NCI-H128 (cell line): ENCODE data around the gene TACR1.
"Not testable (repeated sequence)": the region's sequence is repeated elsewhere in the genome, so short reads cannot be mapped to it uniquely, and the experiment has no call there.

ENCODE experiments used
- DNase-seq: peaks from one replicate; lab custom pipeline; 2025; ENCODE audit not compliant: unreplicated experiment; lab: John Stamatoyannopoulos, UW

TACR1 gene

DNA sequence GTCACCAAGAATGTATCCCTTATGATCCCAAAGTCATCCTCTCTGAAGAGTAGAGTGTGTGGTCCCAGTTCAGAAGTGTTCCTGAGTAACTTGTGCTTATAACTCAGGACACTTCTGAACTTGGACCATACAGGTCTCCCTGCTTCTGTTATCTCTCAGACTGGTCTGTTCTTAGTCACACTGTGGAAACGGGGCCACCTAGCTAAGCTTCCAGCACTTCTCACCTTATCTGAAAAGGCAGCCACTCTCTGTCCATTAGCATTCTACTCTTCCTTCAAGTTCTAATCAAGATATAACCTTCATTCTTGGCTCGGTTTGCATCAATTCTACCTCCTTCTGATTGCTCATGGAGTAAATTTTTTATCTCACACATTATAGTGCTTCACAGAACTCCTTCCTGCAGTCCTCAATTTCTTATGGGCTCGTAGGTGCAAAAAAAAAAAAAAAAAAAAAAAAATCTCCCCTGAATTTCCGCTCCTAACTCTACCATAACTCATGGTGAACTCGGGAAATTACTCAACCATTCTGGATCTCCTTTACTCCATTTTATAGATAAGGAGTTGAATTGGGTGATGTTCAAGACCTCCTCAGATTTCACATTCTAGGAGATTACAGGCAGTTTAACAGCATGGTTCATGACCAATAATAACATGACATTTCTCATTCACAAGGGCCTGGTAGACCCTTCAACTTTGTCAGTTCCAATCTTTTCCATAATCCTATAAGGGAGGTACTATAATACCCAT, 108.4 kb downstream of the TACR1 start:
- no peak for DNase-seq

DNA sequence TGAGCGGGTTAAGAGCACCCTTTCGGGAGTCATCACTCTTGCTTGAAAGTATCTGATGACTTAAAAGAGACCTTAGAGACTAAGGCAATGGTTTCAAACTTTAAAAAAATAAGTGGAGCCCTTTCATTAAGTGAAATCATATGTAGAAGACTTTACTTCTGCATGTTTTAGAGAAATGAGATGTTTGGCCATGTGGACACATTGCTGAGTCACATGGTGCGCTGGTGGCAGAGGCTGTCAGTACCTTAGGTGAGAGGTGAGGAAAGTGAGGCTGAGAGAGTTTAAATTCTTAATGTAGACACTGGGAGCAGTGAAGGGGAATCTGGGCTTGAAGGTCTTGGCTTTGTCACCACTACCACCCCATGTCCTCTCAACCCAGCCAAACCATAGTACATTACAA, 109.8 kb downstream of the TACR1 start:
- no peak for DNase-seq

DNA sequence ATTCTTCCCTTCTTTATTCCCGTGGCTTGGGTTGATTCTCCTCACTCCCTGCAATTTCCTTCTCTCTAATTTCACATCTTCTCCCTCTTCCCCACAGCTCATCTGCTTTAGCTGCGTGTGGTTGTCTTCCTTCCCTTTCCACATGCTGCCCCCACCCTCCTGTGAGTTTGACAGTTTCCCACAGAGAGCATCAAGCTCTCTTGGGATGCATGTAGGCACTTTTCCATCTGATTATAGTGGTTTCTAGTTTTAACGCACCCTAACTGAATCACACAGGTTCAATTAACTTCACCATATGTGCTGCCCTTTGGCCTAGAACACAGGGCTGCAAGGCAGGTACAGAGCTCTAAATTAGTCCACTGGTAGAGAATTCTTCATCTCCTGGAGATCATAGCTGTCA, 110.5 kb downstream of the TACR1 start:
- no peak for DNase-seq

DNA sequence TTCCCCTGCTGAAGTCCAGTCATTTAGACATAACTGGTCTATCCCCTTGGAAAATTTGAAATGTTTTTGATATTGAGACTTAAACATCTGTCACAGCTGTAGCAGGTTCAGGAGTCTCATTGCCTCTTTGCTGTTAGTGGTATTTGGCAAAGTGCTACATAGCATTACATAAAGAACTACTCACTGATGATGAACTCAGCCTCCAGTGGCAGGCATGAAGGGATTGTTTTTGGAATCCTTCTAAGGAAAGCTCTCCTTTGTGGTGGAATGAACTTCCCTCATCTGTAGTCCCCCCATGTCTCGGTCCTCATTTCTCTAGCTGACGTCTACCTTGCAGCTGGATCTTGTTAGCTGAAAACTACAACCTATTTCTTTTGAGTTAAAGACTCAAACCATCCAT, 111.6 kb downstream of the TACR1 start:
- DNase-seq = no peak

DNA sequence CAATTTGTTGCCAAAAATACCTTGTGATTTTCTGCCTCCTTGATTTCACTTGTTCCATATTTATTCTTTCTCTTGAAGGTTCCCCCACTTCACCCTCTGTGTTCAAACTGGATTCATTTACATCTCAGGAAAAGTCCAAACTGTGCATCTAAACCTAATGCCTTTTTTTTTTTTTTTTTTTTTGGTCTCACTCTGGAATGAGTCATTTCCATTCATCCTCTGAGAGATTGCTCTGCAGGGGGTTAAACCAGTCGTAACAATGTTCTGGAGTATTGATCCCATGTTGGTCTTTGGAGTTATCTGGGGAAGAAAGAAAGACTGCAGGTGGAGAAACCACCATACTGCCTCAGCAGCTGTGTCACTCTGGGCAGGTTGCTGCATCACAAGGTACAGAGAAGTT, 119.7 kb downstream of the TACR1 start:
- no peak for DNase-seq

DNA sequence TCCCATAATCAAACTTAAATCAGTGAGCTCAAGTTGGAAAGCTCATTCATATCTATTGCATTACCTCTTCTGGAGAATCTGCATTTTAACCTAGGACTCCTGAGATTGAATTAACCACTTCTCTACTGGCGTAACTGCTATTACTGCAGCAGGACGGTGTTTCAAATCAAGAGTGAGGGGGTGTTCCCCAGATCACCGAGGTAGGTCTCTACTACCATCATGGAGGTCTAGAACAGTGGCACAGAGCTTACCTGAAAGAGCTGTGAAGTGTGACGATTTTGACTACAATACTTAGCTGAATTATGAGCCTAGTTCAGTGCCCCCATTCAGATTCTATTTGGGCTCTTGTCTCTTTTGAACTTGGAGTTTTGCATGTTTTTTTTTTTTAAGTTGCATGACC, 121.4 kb downstream of the TACR1 start:
- DNase-seq = no peak

DNA sequence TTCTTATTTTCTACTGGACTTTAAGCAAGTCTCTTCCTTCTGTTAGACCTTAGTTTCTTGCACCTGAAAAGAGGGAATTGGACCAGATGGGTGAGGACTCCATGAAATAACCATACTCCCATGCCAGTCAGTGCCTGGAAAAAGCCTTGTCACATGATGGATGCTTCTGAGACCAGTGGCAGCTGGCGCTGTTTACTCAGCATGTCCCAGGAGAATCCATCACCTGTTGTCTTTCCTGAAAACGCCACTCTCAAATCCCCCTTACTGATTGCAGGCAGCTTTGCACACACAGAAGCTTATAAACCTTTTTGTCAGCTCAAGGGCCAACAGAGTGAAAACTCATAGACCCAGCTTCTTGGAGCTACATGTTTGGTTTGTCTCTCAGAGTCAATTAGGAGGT, 123.2 kb downstream of the TACR1 start:
- DNase-seq = peak; percentile 87

DNA sequence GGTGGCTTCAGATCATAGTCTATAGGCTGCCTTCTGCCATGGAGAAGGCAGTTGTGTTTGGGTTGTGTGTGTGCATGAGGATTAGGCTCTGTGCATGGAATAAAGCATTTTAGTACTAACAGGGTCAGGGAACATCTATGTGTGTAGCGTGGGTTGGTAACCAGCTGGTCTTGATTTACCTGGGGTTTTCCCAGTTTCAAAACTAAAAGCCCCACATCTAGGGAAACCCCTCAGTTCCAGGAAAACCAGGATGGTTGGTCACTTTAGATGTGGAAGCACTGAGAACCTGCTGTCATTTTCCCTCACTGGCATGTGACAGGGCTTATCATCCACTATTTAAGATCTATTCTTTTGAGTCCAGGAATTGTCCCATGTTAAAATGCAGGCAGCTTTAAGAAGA, 124.6 kb downstream of the TACR1 start:
- no peak for DNase-seq

DNA sequence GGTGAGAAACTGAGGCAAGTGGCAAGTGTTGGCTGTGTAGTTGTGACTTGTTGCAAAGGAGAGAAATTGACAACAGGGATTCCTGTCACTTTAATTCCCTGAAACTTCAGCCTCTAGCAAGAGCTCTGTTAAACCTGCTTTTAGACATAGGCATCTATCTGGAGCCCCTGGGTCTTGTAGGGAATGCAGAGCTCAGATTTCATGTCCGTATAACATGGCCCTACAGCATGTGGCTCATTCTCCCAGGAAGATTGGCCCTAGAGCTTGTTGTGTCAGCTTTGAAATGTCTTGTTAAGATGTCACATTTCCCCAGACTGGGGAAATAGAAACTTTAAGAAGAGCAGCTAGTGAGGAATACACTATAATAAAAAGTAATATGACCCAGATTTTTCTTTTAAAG, 125.1 kb downstream of the TACR1 start:
- DNase-seq = no peak

DNA sequence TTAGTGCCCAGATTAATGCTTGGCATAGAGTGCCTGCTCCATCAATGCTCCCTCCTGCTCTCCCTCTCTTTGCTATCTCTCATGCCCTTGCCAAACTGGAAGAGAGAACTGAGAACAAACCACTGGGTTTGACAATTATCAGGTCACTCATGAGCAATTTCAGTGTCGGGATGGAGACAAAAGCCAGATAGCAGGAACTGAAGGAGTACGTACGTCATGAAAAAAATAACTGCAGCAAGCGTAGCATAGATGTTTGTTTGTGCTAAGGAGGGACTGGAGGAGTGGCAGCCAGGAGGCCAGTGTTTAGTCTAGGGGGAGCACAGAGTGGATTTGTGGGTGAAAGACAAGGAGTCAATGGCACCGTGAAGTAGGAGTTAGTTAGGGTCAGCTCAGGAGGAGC, 127.6 kb downstream of the TACR1 start:
- DNase-seq = no peak

DNA sequence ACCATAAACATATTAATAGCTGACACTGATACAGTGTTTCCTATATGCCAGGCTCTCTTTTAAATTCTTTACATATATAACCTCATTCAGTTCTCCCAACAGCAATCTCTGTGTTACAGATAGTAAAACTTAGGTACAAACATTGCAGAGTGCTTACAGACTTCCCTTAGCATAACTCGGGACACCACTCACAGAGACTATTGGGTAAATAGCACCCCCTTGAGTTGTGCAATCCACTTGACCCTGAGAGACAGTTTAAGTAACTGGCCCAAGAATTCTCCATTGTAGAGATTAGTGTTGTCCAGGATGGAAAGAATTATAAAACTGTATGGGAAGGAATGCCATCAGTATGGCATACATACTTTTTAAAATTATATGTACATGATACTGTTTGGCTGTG, 130.8 kb downstream of the TACR1 start:
- no peak for DNase-seq

DNA sequence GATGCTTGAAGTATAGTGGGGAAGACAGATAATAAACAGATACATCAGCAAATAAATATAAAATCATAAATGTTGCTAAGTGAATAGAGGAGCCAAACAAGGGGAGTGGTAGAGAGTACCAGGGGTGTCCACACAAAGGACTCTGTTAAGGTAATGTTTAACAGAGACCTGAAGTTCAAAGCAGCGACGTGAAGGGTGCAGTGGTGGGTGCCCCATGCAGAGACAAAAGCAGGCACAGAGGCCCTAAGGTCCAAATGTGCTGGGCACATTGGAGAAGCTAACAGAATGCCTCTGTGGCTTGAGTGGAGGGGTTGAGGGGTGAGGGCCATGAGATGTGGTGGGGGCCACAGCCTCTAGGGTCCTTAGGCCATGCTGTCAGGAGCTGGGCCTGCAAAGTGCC, 131.8 kb downstream of the TACR1 start:
- no peak for DNase-seq

DNA sequence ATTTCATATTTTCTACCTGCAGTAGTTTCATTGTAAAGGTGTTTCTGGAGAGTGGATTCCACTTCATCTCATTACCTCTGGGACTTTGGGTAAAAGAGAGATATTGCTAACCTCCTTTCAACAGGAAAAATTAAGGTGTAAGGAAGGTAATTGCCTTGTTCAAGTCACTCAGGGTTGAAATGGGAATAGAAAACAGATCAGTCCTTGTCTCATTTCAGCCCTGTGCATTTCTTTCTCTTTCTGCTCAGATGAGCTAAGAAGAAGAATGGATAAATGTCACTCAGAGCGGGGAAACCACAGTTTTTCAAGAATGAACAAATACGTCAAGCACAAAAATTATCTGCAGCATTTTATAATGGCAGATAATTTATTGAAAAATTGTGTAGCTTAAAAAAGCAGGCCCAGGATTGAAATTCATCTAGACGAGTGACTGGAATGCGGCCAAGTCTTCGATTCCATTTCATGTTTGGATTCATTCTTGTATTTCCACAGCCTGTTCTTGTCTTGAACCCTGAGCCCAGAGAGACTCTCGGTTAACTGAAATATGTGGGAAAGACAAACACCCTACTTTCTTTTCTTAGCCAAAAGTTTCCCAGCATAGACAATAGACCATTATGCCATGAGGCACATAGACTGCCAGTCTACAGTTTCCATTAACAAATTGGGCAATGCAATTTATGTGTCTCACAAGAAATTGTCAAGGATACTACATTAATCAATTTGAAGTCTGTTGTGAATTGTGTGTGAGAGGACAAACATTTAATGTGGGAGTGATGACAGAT, 133.0 kb downstream of the TACR1 start:
- no peak for DNase-seq

DNA sequence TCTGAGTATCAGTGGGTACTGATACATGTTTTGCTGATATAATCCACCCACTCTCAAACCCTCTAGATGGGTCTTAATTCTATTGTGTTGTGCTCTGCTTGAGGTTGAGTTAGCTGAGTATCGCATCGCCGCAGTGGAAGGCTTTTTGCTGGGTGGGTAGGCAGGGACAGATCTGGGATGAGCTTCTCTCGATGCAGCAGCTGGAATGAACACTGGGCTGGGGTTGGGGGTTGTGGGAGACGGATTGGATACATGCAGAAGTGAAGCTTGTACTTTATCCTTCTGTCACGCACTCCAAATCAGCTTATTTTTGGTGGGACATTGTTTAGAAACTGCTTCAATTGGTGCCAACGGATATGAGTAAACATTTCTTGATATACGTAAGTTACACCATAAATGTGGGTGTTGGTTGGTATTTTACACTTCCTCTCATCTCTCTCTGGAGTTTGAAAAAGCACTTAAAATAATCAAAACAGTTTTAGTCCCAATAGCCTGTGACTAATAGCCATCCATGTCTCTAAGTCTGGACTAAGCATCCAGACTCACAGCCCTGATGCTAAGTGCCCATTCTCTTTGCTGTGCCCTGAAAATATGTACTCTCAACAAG, 133.8 kb downstream of the TACR1 start:
- no peak for DNase-seq

DNA sequence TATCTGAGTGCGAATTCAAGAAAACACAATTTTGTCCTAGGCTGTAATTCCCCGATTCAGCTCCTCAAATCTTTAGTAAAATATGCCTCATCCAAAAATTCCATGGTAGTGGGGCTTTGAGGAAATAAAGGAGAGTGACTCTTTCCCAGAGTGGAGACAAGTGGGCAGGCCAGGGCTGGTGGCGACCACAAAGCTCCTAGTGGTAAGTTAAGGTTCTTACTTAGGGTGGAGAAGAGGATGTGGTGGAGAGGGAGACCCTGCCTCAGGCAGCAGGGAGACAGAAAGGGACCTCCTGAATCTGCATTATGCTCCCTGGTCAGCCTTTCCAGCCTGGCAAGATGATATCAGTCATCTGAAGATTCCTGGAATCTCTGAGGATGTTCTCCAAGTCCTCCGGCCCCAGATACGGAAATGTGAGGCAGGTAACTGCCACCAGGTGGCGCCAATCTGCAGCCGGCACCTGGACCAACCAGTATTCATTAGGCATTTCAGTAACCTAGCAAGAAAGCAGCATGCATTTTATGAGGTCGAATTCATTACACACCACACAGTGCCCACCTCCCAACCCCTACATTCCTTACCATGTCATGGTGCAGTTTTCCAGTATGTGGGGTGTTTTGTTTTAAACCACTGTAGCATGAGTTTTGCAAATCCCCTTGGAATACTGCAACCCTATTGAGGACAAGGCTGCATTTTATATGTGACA, 134.5 kb downstream of the TACR1 start:
- no peak for DNase-seq

DNA sequence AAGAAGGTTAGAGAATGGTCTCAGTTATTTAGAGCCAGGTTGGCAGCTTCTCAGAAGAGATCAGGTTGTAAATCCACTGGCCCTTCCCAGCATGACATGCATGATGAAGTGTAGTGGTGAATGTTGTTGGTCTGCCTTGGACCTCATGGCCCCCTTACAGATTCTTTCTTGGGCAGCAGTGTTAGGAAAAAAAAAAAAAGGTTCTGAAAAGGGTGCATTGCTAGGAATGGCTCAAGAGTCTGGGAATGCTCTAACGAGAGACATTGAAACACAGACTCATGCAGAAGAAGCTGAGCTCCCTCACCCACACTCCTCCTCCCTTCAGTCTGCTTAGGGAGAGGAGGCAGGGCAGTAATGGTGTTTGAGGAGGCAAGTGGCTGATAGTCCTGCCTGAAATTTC, 135.4 kb downstream of the TACR1 start:
- no peak for DNase-seq

DNA sequence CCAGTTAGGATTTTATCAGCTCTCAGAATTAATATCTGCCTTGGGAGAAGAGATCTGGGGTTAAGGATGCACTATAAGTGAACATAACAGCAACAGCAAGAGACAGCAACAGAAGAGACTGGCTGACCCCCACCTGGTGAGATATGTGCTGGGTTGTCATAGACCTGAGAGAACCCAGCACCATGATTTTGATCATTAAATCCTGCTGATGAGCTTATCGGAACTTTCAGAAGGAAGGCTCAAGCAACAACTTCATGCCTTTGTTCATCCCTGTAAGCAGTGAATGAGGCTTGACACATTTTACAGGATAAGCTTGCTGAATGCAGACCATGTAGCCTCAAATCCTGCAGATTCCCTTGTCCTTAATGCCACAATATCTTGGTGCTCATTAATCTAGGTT, 140.9 kb downstream of the TACR1 start:
- DNase-seq = no peak

DNA sequence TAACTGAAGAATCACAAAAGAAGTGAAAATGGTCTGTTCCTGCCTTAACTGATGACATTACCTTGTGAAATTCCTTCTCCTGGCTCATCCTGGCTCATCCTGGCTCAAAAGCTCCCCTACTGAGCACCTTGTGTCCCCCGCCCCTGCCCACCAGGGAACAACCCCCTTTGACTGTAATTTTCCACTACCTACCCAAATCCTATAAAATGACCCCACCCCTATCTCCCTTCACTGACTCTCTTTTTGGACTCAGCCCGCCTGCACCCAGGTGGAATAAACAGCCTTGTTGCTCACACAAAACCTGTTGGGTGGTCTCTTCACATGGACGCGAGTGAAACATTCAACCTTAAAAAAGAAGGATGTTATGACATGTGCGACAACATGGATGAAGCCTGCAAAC, 142.2 kb downstream of the TACR1 start:
- DNase-seq = not testable (repeated sequence)

DNA sequence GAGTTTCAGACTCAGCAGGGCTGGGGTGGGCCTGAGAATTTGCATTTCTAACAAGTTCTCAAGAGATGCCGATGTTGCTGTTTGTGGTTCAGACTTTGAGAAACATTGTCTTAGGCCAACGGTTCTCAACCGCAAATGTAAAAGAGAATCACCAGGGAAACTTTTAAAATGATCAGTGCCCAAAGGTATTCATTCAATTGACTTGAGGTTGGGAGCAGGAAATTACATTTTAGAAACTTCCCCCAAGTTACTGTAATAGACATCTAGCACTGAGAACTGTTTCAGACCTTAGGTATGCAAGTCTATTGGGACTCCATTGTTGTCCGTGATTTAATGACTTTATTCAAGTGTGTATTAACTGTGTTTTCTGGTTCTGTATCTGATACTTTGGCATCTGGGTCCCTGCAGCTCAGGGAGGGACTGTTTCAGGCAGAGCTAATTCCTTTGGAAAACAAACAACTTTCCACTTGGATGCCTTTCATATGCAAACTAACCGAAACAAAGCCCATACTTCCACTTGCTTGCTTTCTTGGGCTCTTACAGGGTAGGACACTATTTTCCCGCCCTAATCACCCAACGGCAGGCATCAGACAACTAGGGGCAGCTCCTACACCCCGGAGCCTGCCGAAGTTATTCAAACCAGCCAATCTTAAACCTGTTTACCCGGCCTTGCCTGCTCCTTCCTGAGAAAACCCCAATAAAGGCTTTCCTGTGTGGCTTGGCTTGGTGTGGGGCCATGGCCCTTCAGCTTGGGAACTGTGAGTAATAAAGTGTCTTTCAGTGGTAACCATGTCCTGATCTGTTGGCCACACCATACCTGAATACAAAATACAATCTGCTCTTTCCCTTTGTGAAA, 143.3 kb downstream of the TACR1 start:
- no peak for DNase-seq

DNA sequence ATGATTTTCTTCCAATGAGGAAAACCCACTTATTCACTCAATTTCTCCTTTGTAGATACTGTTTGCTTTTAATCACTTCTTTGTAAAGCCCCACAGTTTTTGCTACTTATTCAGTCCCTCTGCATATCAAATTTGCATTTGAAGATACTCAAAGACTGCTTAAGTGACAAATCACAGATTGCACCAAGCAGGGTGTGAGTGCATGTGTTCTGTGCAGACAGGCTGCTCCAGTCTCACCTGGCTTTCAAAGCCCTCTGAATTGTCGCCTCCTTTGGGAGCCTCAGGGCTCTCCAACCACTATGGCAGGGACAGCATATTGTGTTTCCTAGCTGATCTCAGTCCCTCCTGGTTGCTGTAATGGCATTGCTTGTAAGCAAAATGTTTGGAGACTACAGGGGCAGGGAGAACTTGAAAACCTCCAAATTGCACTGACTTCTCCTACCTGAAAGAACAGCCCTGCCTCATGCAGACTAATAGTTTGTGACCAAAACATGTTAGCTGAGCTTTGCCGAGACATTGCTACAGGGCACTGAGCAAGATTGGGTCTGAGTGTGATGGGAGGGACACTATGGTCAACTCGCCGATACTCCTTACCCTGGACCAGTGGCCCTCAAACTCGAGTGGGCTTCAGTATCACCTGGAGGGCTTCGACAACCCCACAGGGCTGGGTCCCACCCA, 144.0 kb downstream of the TACR1 start:
- no peak for DNase-seq
